Spleen (tissue), 11 donors: ENCODE results near the gene SYDE1. TPM values are rescaled to one million over a fixed set of nuclear protein-coding genes. Genes with fewer than 3 reads are reported as not detected.
"Not testable (repeated sequence)": the region's sequence is repeated elsewhere in the genome, so short reads cannot be mapped to it uniquely, and the experiment has no call there.

Experiments
- DNase-seq: peaks from one replicate; pipeline ENCODE4 v3.0.0-alpha.2; 2020
- H3K27ac ChIP-seq, 8 donors: fragments of 200-600 bp; sonication (generic) in 7 of 8; 1 replicate in 4 of 8; 2 replicates in 4 of 8; pipeline versions ENCODE4 v1.5.0 to v1.8.0; 2016 to 2021; ENCODE audit warnings: inconsistent platforms in 4 of 8, mild to moderate bottlenecking in 4 of 8, moderate library complexity in 1 of 8
- H3K27me3 ChIP-seq, 7 donors: fragments of 200-600 bp; sonication (generic) in 6 of 7; replicated peaks in 1 of 7; 1 replicate in 4 of 7; 2 replicates in 3 of 7; pipeline versions ENCODE4 v1.5.0 to v1.8.0; 2016 to 2021; ENCODE audit warnings: inconsistent platforms in 3 of 7, mild to moderate bottlenecking in 1 of 7
- H3K36me3 ChIP-seq, 6 donors: fragments of 200-600 bp; sonication (generic) in 5 of 6; 1 replicate in 4 of 6; 2 replicates in 2 of 6; pipeline versions ENCODE4 v1.5.0 to v1.8.0; 2016 to 2021; ENCODE audit warnings: inconsistent platforms in 2 of 6
- H3K4me1 ChIP-seq, 6 donors: fragments of 200-600 bp; sonication (generic) in 5 of 6; 1 replicate in 3 of 6; 2 replicates in 3 of 6; pipeline versions ENCODE4 v1.5.0 to v1.8.0; 2016 to 2021; ENCODE audit warnings: inconsistent platforms in 3 of 6
- H3K4me3 ChIP-seq, 8 donors: fragments of 200-600 bp; sonication (generic) in 7 of 8; 1 replicate in 4 of 8; 2 replicates in 4 of 8; pipeline versions ENCODE4 v1.5.0 to v1.8.0; 2016 to 2021; ENCODE audit warnings: inconsistent platforms in 4 of 8, mild to moderate bottlenecking in 4 of 8, moderate library complexity in 2 of 8
- H3K9me3 ChIP-seq, 8 donors: fragments of 200-600 bp; sonication (generic) in 7 of 8; 1 replicate in 4 of 8; 2 replicates in 4 of 8; pipeline versions ENCODE4 v1.5.0 to v1.8.0; 2016 to 2021; ENCODE audit warnings: inconsistent platforms in 4 of 8
- CTCF ChIP-seq, 11 experiments: fragments of 200-600 bp in 7 of 11; fragments of 450-650 bp in 4 of 11; sonication (generic) in 4 of 11; IDR thresholded peaks in 8 of 11; conservative IDR thresholded peaks in 3 of 11; 1 replicate in 7 of 11; 2 replicates in 4 of 11; pipeline versions ENCODE4 v1.4.0 to v1.8.0; 2016 to 2021; ENCODE audit warnings: antibody characterized with exemption in 11 of 11, inconsistent platforms in 4 of 11, mild to moderate bottlenecking in 1 of 11
- POLR2A ChIP-seq, 3 donors: fragments of 450-650 bp; IDR thresholded peaks; one replicate each; pipeline ENCODE4 v1.5.1; 2017; ENCODE audit warnings: antibody characterized with exemption in 3 of 3, mild to moderate bottlenecking in 1 of 3
- POLR2AphosphoS5 ChIP-seq, 3 donors: sonication (generic); formaldehyde crosslinking; IDR thresholded peaks; one replicate each; pipeline ENCODE4 v1.5.1; 2017; ENCODE audit warnings: antibody characterized with exemption in 3 of 3
- WGBS, 5 donors: extraction: QIAGEN DNeasy Blood & Tissue Kit in 3 of 5; methylation state at CpG; one replicate each; pipeline versions ENCODE4 v1.1.5 to v1.1.7; 2013 to 2018; 5-methylcytosine and 5-hydroxymethylcytosine counted together
- intact Hi-C: fragments of 100-400 bp; cut with DNase I; formaldehyde crosslinking; loops from one replicate; pipeline ENCODE4 v1.15.0; 2023; ENCODE audit warnings: low total_unique reads
- polyA plus RNA-seq, 3 donors: library from polyadenylated mRNA; stranded (reverse); fragments of 200-250 nt; gene quantifications; one replicate each; pipeline ENCODE4 v1.2.1, GENCODE V29; 2013
- total RNA-seq, 7 donors: library from RNA; depleted of rRNA in 3 of 7; stranded (reverse); fragments of >200 nt in 3 of 7; fragmentation: NEBNext Ultra II Directional in 4 of 7; extraction: Animal tissue kit (Norgen Biotek cat#: 25700) in 4 of 7; gene quantifications; one replicate each; pipeline versions ENCODE4 v1.1.0 to v1.2.1, GENCODE V29; 2016 to 2021
- donor health status: healthy with polysubstance abuse.
- donor health status: DM: no; HTN: no; CAD: no; lungs with moderate emphysema.
- donor health status: DM: no; HTN: no; CAD: no.
- donor health status: Bipolar disorder and iron deficiency.
- donor health status: healthy.
- donor health status: DM: no; HTN: no; CAD: no.
- donor health status: DM: yes; HTN: yes; CAD: no.

The SYDE1 gene
- total and polyA plus RNA-seq, 10 donors: 2.0 to 27.6 (median 14.7) TPM

- intact Hi-C loops: no loop called here
- no peaks in the 10 kb centered on the region for H3K9me3 ChIP-seq
- 62 to 84% (median 79%) methylated on average over 3 of the region's 3 CpGs for WGBS, 5 donors
- no peaks in the 10 kb centered on the region for H3K36me3 ChIP-seq
- no peak overlapping the region for H3K4me3 ChIP-seq
- TF ChIP-seq CTCF (IDR thresholded peaks at IDR 0.05 in 8 of 11, conservative IDR thresholded peaks at IDR 0.05 in 3 of 11) (no peak), POLR2A (IDR thresholded peaks at IDR 0.05) (no peak), POLR2AphosphoS5 (IDR thresholded peaks at IDR 0.05) (no peak)
- peaks cover 0 to 77% (median 5%) of the 10 kb centered on the region in 7 donors for H3K27me3 ChIP-seq
- H3K27ac ChIP-seq: no peak overlapping the region
- no peak for DNase-seq
- peaks cover 0 to 16% (median 7%) of the 10 kb centered on the region in 6 donors for H3K4me1 ChIP-seq
Observed at GRCh38 chr19:15096223-15096622, 11.0 kb upstream of the SYDE1 start.

GRCh38 chr19:15097980-15098379 lies 9.2 kb upstream of the SYDE1 start:
- Histone ChIP-seq H3K9me3 (peaks cover 0 to 15% (median 6%) of the 10 kb centered on the region in 8 donors), H3K27me3 (peaks cover 0 to 81% (median 5%) of the 10 kb centered on the region in 7 donors)
- 84 to 95% (median 87%) methylated on average over 6 of the region's 6 CpGs for WGBS, 5 donors
- H3K36me3 ChIP-seq, intact Hi-C loops, H3K4me1 ChIP-seq, H3K4me3 ChIP-seq, H3K27ac ChIP-seq, DNase-seq: not testable (repeated sequence)

- H3K4me1 ChIP-seq: peaks cover 0 to 10% (median 0%) of the 10 kb centered on the region in 6 donors
- intact Hi-C loops: no loop called here
- H3K27me3 ChIP-seq: peaks cover 0 to 79% (median 5%) of the 10 kb centered on the region in 7 donors
- WGBS, 5 donors: 78 to 93% (median 90%) methylated on average over 10 of the region's 10 CpGs
- H3K27ac ChIP-seq: no peak overlapping the region
- H3K9me3 ChIP-seq: peaks cover 0 to 20% (median 11%) of the 10 kb centered on the region in 8 donors
- TF ChIP-seq POLR2AphosphoS5 (IDR thresholded peaks at IDR 0.05) (no peak), CTCF (IDR thresholded peaks at IDR 0.05 in 8 of 11, conservative IDR thresholded peaks at IDR 0.05 in 3 of 11) (no peak), POLR2A (IDR thresholded peaks at IDR 0.05) (no peak)
- no peak overlapping the region for H3K4me3 ChIP-seq
- no peaks in the 10 kb centered on the region for H3K36me3 ChIP-seq
- DNase-seq: no peak
Observed at GRCh38 chr19:15098460-15098859, 8.7 kb upstream of the SYDE1 start.

- H3K36me3 ChIP-seq: no peaks in the 10 kb centered on the region
- intact Hi-C loops: no loop called here
- WGBS, 5 donors: 85 to 96% (median 94%) methylated on average over 3 of the region's 3 CpGs
Observed at GRCh38 chr19:15099017-15099582, 8.1 kb upstream of the SYDE1 start.

More at GRCh38 chr19:15099017-15099582, 8.1 kb upstream of the SYDE1 start:
- peaks cover 0 to 79% (median 5%) of the 10 kb centered on the region in 7 donors for H3K27me3 ChIP-seq
- peaks cover 0 to 10% (median 0%) of the 10 kb centered on the region in 6 donors for H3K4me1 ChIP-seq
- TF ChIP-seq POLR2AphosphoS5 (IDR thresholded peaks at IDR 0.05): no peak
- no peak for TF ChIP-seq CTCF (IDR thresholded peaks at IDR 0.05 in 8 of 11, conservative IDR thresholded peaks at IDR 0.05 in 3 of 11)
- TF ChIP-seq POLR2A (IDR thresholded peaks at IDR 0.05): no peak
- H3K9me3 ChIP-seq: peaks cover 0 to 26% (median 17%) of the 10 kb centered on the region in 8 donors
- no peak overlapping the region for H3K27ac ChIP-seq
- no peak for DNase-seq
- no peak overlapping the region for H3K4me3 ChIP-seq
